HG03439 (cell line): ENCODE data around the gene TMEM196.
"Not testable (repeated sequence)": the region's sequence is repeated elsewhere in the genome, so short reads cannot be mapped to it uniquely, and the experiment has no call there.

Source experiments
- ATAC-seq: cut with Tn5 transposase; IDR thresholded peaks from one replicate; pipeline ENCODE4 v1.9.1; 2021; ENCODE audit warnings: mild to moderate bottlenecking, moderate library complexity; ENCODE audit not compliant: unreplicated experiment

The TMEM196 gene

GRCh38 chr7:19708397-19709248 lies 64.8 kb downstream of the TMEM196 start, which contains the start of gene POLR1F:
Gene POLR1F (minus strand): TSS chr7:19709037. CDS start chr7:19709016, 21 bp downstream.
- peak; percentile 98 for ATAC-seq

DNA sequence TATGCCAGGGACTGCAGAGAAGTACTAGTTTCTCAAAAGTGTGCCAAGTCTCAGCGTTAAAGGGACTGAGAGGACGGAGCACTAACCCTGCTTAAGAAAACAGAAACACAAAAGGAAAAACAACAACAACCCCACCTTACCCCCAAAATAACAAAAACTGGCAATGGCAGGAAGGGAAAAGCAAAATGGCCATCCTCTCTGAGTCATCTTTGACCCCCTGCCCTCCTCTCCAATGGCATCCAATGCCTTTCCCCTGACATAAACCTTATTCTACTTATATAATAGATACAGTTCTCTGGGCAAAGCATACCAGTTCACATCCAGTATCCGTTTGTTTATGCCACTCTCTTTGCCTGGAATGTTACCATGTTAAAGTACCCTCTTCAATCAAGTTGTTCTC lies 66.2 kb downstream of the TMEM196 start:
- no peak for ATAC-seq

DNA sequence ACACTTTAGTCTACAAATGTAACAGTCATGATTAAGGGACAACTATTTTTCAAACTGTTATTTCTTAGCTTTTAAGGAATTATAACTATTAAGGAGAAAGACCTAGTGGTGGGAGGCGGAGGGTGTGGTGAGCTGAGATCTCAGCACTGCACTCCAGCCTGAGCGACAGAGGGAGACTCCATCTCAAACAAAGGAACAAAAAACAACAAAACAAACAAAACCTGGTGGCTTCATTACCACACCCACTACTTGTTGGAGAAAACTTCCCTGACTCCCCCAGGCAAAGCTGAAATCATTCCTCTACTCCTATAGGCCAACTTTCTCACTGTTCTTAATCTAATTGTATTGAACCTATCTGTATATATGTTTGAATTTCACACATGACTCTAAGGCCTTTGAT lies 67.8 kb downstream of the TMEM196 start:
- no peak for ATAC-seq

GRCh38 chr7:19701471-19701870 lies 71.9 kb downstream of the TMEM196 start:
- no peak for ATAC-seq

GRCh38 chr7:19700936-19701335 lies 72.5 kb downstream of the TMEM196 start:
- no peak for ATAC-seq

- ATAC-seq: no peak
These were observed 75.1 kb downstream of the TMEM196 start for GRCh38 chr7:19698331-19698730.

DNA sequence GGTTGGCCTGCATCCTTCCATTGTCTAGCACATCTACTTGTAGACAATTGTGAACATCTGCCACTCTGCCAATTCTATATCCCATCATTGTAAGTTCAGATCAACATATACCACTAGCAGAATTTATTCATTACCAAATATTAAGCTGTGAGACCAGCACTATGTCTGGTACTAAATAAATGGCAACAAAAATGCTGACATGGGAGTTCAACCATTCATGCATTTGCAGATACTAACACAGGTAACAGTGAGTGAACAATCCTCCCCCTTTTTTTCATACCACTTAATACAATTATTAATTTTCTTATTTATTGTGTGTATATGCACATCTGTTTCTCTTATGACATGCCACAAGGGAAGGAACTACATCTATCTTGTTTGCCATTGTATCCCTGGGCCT lies 76.5 kb downstream of the TMEM196 start:
- ATAC-seq: no peak

DNA sequence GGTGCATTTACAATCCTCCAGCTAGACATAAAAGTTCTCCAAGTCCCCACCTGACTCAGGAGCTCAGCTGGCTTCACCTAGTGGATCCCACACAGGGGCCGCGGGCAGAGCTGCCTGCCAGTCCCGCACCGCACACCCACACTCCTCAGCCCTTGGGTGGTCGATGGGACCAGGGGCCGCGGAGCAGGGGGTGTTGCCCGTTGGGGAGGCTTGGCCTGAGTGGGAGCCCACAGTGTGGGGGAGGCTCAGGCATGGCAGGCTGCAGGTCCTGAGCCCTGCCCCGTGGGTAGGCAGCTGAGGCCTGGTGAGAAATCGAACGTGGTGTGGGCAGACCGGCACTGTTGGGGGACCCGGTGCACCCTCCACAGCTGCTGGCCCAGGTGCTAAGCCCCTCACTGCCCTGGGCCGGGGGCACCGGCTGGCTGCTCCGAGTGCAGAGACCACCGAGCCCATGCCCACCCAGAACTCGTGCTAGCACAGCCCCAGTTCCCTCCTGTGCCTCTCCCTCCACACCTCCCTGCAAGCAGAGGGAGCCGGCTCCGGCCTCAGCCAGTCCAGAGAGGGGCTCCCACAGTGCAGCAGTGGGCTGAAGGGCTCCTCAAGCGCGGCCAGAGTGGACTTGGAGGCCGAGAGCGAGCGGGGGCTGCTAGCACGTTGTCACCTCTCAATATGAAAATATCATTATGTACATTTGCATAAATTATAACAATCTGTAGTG lies 81.1 kb downstream of the TMEM196 start:
- no peak for ATAC-seq

DNA sequence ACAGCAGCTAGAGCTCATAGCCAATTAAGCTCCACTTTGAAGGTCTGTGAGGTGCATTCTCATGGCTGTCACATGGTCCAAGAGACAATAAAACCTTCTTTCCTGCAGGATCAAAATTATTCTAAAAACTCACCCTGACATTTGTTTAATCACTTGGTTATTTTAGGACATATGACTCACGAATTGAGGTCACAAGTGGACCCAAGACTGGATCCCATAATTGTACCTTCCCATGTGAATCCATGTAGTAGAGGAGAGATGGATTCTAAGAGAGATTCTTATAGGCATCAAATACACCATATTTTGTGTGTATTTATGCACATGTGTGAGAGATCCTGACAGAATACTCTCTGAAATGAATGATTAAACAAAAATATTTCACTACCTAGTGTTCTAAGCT lies 82.7 kb downstream of the TMEM196 start:
- ATAC-seq: no peak

DNA sequence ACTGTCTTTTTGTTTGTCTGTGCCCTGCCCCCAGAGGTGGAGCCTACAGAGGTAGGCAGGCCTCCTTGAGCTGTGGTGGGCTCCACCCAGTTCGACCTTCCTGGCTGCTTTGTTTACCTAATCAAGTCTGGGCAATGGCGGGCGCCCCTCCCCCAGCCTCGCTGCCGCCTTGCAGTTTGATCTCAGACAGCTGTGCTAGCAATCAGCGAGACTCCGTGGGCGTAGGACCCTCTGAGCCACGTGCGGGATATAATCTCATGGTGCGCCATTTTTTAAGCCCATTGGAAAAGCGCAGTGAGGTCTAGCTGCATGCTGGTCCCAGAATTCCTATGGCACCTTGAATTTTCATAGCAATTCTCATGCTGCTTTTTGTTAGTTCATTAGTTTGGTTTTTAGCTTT lies 84.3 kb downstream of the TMEM196 start:
- not testable (repeated sequence) for ATAC-seq

- no peak for ATAC-seq
These were observed 91.8 kb downstream of the TMEM196 start for GRCh38 chr7:19681596-19681995.

DNA sequence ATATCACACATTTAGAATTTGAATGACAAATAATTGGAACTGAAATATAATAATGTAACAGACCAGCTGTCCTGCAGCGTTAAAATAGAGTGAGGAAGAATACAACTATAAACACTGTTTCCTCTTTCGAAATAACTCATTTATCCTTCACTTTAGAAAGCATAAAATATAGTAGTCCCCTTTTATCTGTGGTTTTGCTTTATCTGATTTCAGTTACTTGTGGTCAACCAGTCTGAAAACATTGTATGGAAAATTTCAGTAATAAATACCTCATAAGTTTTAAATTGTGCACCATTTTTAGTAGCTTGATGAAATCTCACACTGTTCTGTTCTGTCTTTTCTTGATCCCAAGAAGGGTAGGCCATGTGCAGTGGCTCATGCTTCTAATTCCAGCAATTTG lies 96.2 kb downstream of the TMEM196 start:
- ATAC-seq: peak; percentile 76

- no peak for ATAC-seq
These were observed 97.6 kb downstream of the TMEM196 start for GRCh38 chr7:19675816-19676215.

GRCh38 chr7:19674266-19674960 lies 99.0 kb downstream of the TMEM196 start:
- no peak for ATAC-seq

- ATAC-seq: no peak
These were observed 102.6 kb downstream of the TMEM196 start for GRCh38 chr7:19670806-19671205.
